GM12878 (cell line): ENCODE data around the gene ISCA2. TPM values are rescaled to one million over a fixed set of nuclear protein-coding genes. Genes with fewer than 3 reads are reported as not detected.

Experiments
- ATAC-seq: fragments of 200-7000 bp; cut with Tn5 transposase; 3 replicates; pipeline ENCODE4 v1.9.1; 2020; ENCODE audit warnings: mild to moderate bottlenecking, moderate library complexity
- BruUV-seq: library from RNA; stranded (reverse); fragments of 400-500 nt; replicated peaks from 2 replicates; lab custom pipeline; 2021; lab: Mats Ljungman, UMichigan
- CTCF ChIA-PET: fragments of 300-600 bp; sonication (Branson Sonifier 250); formaldehyde crosslinking; extraction: SDS; loops from one replicate; lab custom pipeline; 2021; ENCODE audit warnings: inconsistent platforms; lab: Yijun Ruan, JAX
- POLR2A ChIA-PET: fragments of 350-600 bp; formaldehyde crosslinking; extraction: SDS; loops from one replicate; lab custom pipeline; 2021; ENCODE audit warnings: inconsistent platforms; lab: Charles Lee
- RAD21 ChIA-PET: fragments of 300-600 bp; sonication (Branson Sonifier 250); formaldehyde crosslinking; loops from one replicate; lab custom pipeline; 2023; ENCODE audit warnings: antibody characterized with exemption; ENCODE audit not compliant: unreplicated experiment; lab: Charles Lee
- SMC1A ChIA-PET: fragments of 300-600 bp; sonication (Branson Sonifier 250); formaldehyde crosslinking; loops from one replicate; lab custom pipeline; 2023; ENCODE audit not compliant: unreplicated experiment, uncharacterized antibody; lab: Charles Lee
- DNase-seq: peaks from one replicate; pipeline ENCODE4 v3.0.0-alpha.2; 2011; ENCODE audit warnings: low read depth, low spot score
- FAIRE-seq: peaks from 3 replicates; lab custom pipeline; 2011; peaks lifted over from hg19 to GRCh38; lab: Jason Lieb, UNC
- H2AFZ ChIP-seq: 2 replicates; pipeline ENCODE4 v1.6.0; 2011; ENCODE audit warnings: low read depth, low read length, control low read depth; ENCODE audit not compliant: control insufficient read depth
- H3K27ac ChIP-seq: 2 replicates; pipeline ENCODE4 v1.5.1; 2011; ENCODE audit warnings: control low read depth; ENCODE audit not compliant: control insufficient read depth, insufficient read depth
- H3K27me3 ChIP-seq, 2 experiments: replicated peaks in 1 of 2; 2 replicates each; pipeline versions ENCODE4 v1.6.0 to v1.6.1; 2011; ENCODE audit warnings: low read length in 1 of 2; ENCODE audit not compliant: control insufficient read depth in 2 of 2, insufficient read depth in 2 of 2
- H3K36me3 ChIP-seq, 2 experiments: 2 replicates each; pipeline ENCODE4 v1.5.1; 2011; ENCODE audit warnings: low read length in 1 of 2; ENCODE audit not compliant: control insufficient read depth in 2 of 2, insufficient read depth in 2 of 2
- H3K4me1 ChIP-seq: 2 replicates; pipeline ENCODE4 v1.6.1; 2011; ENCODE audit warnings: mild to moderate bottlenecking, low read length, moderate library complexity, mixed read lengths; ENCODE audit not compliant: control insufficient read depth, insufficient read depth
- H3K4me2 ChIP-seq: 2 replicates; pipeline ENCODE4 v1.6.0; 2011; ENCODE audit warnings: control low read depth; ENCODE audit not compliant: control insufficient read depth, insufficient read depth
- H3K4me3 ChIP-seq: fragments of 200-600 bp; sonication (generic); 2 replicates; pipeline ENCODE4 v1.5.1; 2016
- H3K79me2 ChIP-seq: 2 replicates; pipeline ENCODE4 v1.6.0; 2011; ENCODE audit warnings: low read length; ENCODE audit not compliant: control insufficient read depth, insufficient read depth
- H3K9ac ChIP-seq: 2 replicates; pipeline ENCODE4 v1.8.0; 2011; ENCODE audit warnings: low read length, control low read depth, mixed read lengths; ENCODE audit not compliant: control insufficient read depth, insufficient read depth
- H3K9me3 ChIP-seq: replicated peaks from 3 replicates; pipeline ENCODE4 v1.5.1; 2011; ENCODE audit warnings: mild to moderate bottlenecking, low read length; ENCODE audit not compliant: control insufficient read depth, insufficient read depth
- H4K20me1 ChIP-seq: 2 replicates; pipeline ENCODE4 v1.6.0; 2011; ENCODE audit not compliant: control insufficient read depth, insufficient read depth
- ATF7 ChIP-seq: fragments of 450-650 bp; IDR thresholded peaks from 2 replicates; pipeline ENCODE4 v1.6.1; 2016; ENCODE audit warnings: low read depth, mild to moderate bottlenecking
- CTCF ChIP-seq, 3 experiments: IDR thresholded peaks in 2 of 3; conservative IDR thresholded peaks in 1 of 3; 2 replicates each; pipeline ENCODE4 v1.5.1; 2011; ENCODE audit warnings: low read depth in 3 of 3, low read length in 3 of 3, mild to moderate bottlenecking in 3 of 3, control low read depth in 2 of 3, moderate library complexity in 2 of 3, inconsistent platforms in 1 of 3, mixed read lengths in 1 of 3; ENCODE audit not compliant: control insufficient read depth in 2 of 3, insufficient read depth in 1 of 3; ENCODE audit errors: extremely low read depth in 1 of 3
- RAD21 ChIP-seq: IDR thresholded peaks from 2 replicates; pipeline ENCODE4 v1.6.1; 2011; ENCODE audit warnings: mild to moderate bottlenecking, low read depth, low read length, moderate library complexity; ENCODE audit not compliant: insufficient read depth
- REST ChIP-seq: IDR thresholded peaks from 2 replicates; pipeline ENCODE4 v1.6.1; 2012; ENCODE audit warnings: mild to moderate bottlenecking, low read depth, low read length
- SMC3 ChIP-seq: IDR thresholded peaks from 2 replicates; pipeline ENCODE4 v1.6.1; 2011; ENCODE audit warnings: low read length, improper control_type of control experiment, borderline replicate concordance
- YY1 ChIP-seq: IDR thresholded peaks from 2 replicates; pipeline ENCODE4 v1.6.1; 2011; ENCODE audit warnings: low read depth, mild to moderate bottlenecking, low read length
- ZSCAN29 ChIP-seq: fragments of 450-650 bp; IDR thresholded peaks from 2 replicates; pipeline ENCODE4 v1.6.1; 2017; ENCODE audit warnings: mild to moderate bottlenecking, moderate library complexity
- WGBS: methylation state at CpG from one replicate; pipeline ENCODE4 v1.1.6; 2016; ENCODE audit warnings: low lambda C conversion rate; ENCODE audit not compliant: insufficient replicate concordance, insufficient coverage; ENCODE audit errors: missing lambda C conversion rate; 5-methylcytosine and 5-hydroxymethylcytosine counted together
- in situ Hi-C: fragments of 300-500 bp; cut with MboI; formaldehyde crosslinking; loops from 9 replicates; pipeline ENCODE4 v1.14.3; 2018; ENCODE audit warnings: mixed read lengths
- intact Hi-C: fragments of 100-400 bp; cut with micrococcal nuclease; formaldehyde crosslinking; loops from one replicate; pipeline ENCODE4 v1.14.2; 2022; ENCODE audit not compliant: unreplicated experiment
- polyA plus RNA-seq, 11 experiments: library from polyadenylated mRNA; depleted of rRNA in 4 of 11; unstranded in 6 of 11; stranded (reverse) in 5 of 11; fragments of >200 nt; fragmentation: Nextera tagmentation in 4 of 11; fragmentation: Illumina TruSeq in 1 of 11; extraction: Ambion mirVana in 4 of 11; extraction: Trizol in 1 of 11; gene quantifications; 1 replicate in 1 of 11; 2 replicates in 10 of 11; pipeline versions ENCODE4 v1.2.1 to v1.2.3, GENCODE V29; 2011 to 2016; ENCODE audit warnings: inconsistent platforms in 2 of 11, missing spikeins in 2 of 11, low read depth in 1 of 11
- total RNA-seq, 4 experiments: library from RNA; depleted of rRNA in 3 of 4; stranded (reverse); fragments of >200 nt in 3 of 4; fragmentation: Illumina TruSeq in 1 of 4; extraction: Trizol in 1 of 4; gene quantifications; 2 replicates each; pipeline versions ENCODE4 v1.2.1 to v1.2.3, GENCODE V29; 2013 to 2021

The ISCA2 gene
- total and polyA plus RNA-seq, 10 of the 15 experiments (the other 5 are each of a cell fraction or from before 2014, with no cell fraction given): 7.5 to 116 (median 32.5) TPM

GRCh38 chr14:74491956-74492775 is 1.4 kb upstream of the ISCA2 start:
- no peaks in the 10 kb centered on the region for H4K20me1 ChIP-seq
- ChIA-PET SMC1A (interaction anchor here (1.2 to 2.7 kb wide), 2 partner anchors 24 to 128 kb away, joined by 3 to 13 read pairs; no protein-coding TSS in a partner anchor), CTCF (interaction anchor here (0.8 to 1.9 kb wide), 6 partner anchors 10 to 133 kb away, joined by 3 to 8 read pairs (median 4); no protein-coding TSS in a partner anchor)
- TF ChIP-seq YY1: 0 out of 2 replicates have a peak, but pooled peaks have one; percentile 5
- TF ChIP-seq SMC3: peak; percentile 50; the same call in 1 of the 2 replicates
- no peak for TF ChIP-seq REST
- 0 out of 2 replicates have a peak, but pooled peaks have one; percentile 31 for TF ChIP-seq ATF7
- TF ChIP-seq RAD21: peak; percentile 63
- peak; percentile 45 to 57 (median 50); a peak in 5 of 6 replicates for TF ChIP-seq CTCF (IDR thresholded peaks at IDR 0.05 in 2 of 3, conservative IDR thresholded peaks at IDR 0.05 in 1 of 3; ENCODE audit: control insufficient read depth in 2 of 3, extremely low read depth in 1 of 3, insufficient read depth in 1 of 3, low read depth in 3 of 3, low read length in 3 of 3)
- TF ChIP-seq ZSCAN29: no peak
- TF ChIP-seq, all 136 proteins: peak for 5
- Histone ChIP-seq H3K36me3 (no peaks in the 10 kb centered on the region), H2AFZ (peak overlapping the region; percentile 73), H3K79me2 (peaks cover 11% of the 10 kb centered on the region), H3K27ac (no peak overlapping the region), H3K9ac (peak overlapping the region; percentile 79), H3K4me1 (peaks cover 7% of the 10 kb centered on the region), H3K27me3 (no peaks in the 10 kb centered on the region), H3K4me3 (peak overlapping the region; percentile 87), H3K9me3 (no peaks in the 10 kb centered on the region), H3K4me2 (peak overlapping the region; percentile 88)
- FAIRE-seq (peak; percentile 23), ATAC-seq (peak; percentile 14), DNase-seq (no peak)
- RAD21 ChIA-PET: interaction anchor here (1.7 kb wide), 1 partner anchor 127 kb away, joined by 4 read pairs; no protein-coding TSS in a partner anchor
- in situ Hi-C loops (no loop called here), intact Hi-C loops (loop anchor here (1.0 kb wide), 1 partner anchor 130 kb away; no protein-coding TSS in a partner anchor)
- 4% methylated on average over 20 of the region's 20 CpGs for WGBS
- POLR2A ChIA-PET: interaction anchor here (1.5 kb wide), 1 partner anchor 91 kb away, joined by 9 read pairs; no protein-coding TSS in a partner anchor
- BruUV-seq: TSS peak; percentile 74
